Measurements from ENCODE around the gene FAM222B.

- TF ChIP-seq CTCF (IDR thresholded peaks at IDR 0.05; ENCODE audit: low read depth, low read length) = no peak
- no peak for TF ChIP-seq POLR2A (IDR thresholded peaks at IDR 0.05; ENCODE audit: extremely low read depth, insufficient read length)
- TF ChIP-seq MYC (IDR thresholded peaks at IDR 0.05; ENCODE audit: low read depth, low read length) = no peak
These were observed 68.9 kb downstream of the FAM222B start for GRCh38 chr17:28773736-28774135.
